Neural crest cell (in vitro differentiated cells): ENCODE results near the gene CEP104. TPM values are rescaled to one million over a fixed set of nuclear protein-coding genes. Genes with fewer than 3 reads are reported as not detected.

Experiments used
- DNase-seq: peaks from one replicate; pipeline ENCODE4 v3.0.0; 2021; ENCODE audit warnings: low read depth, mixed read lengths, low spot score
- H3K27ac Mint-ChIP-seq: one replicate; pipeline ENCODE4 v1.8.0; 2021; ENCODE audit warnings: mild to moderate bottlenecking, mixed read lengths; ENCODE audit not compliant: unreplicated experiment
- H3K27me3 Mint-ChIP-seq: 2 replicates; pipeline ENCODE4 v1.8.0; 2021; ENCODE audit warnings: low read depth, mild to moderate bottlenecking, mixed read lengths
- H3K36me3 Mint-ChIP-seq: 2 replicates; pipeline ENCODE4 v1.8.0; 2021; ENCODE audit warnings: low read depth, mild to moderate bottlenecking, mixed read lengths
- H3K4me1 Mint-ChIP-seq: 2 replicates; pipeline ENCODE4 v1.8.0; 2021; ENCODE audit warnings: mixed read lengths
- H3K4me3 Mint-ChIP-seq: one replicate; pipeline ENCODE4 v1.8.0; 2021; ENCODE audit warnings: mild to moderate bottlenecking, mixed read lengths
- H3K9me3 Mint-ChIP-seq: 2 replicates; pipeline ENCODE4 v1.8.0; 2021; ENCODE audit warnings: mixed read lengths
- CTCF ChIP-seq: fragments of 200-600 bp; sonication (generic); conservative IDR thresholded peaks from 2 replicates; pipeline ENCODE4 v1.5.0; 2021; ENCODE audit warnings: antibody characterized with exemption, mild to moderate bottlenecking
- total RNA-seq: library from RNA; stranded (reverse); gene quantifications from 2 replicates; pipeline ENCODE4 v1.2.1, GENCODE V29; 2021

Gene CEP104
- total RNA-seq, 1 donor from 2014 or later, result 36.2 TPM

DNA sequence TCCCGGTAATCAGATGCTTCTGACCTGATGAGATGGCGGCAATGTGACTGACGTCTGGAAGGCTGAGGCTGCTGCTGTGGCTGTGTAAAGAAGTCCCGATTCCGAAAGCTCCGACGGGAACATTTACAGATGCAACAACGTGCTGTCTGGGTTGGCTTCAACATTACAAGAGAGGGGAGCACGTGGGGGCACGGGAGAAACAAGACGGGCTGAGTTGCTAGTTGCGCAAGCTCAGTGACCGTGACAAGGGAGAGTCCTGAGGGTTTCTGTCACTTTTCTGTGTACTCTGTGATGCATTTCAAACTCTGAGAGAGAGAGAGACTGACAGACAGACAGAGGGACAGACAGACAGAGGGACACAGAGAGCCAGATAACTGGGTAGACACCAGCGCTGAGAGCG is 35.1 kb downstream of the CEP104 start:
- no peak for TF ChIP-seq CTCF

DNA sequence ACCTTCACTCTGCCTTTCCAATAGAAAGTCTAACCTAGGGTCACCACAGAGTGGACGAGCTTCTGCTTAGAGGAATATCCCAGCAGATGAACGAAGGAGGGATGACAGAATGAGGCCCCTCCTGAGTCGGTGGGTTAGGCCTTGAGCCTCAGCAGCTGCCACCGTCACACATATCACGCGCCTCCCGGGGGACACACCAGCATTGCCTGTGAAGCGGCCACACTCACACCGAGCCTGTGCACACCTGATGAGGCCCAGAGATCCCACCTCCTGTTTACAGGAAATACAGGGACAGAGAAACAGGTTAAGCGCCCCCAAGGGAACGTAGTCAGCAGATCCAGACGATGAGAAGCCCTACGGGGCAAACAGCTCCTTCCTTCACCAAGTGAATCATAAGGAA is 35.6 kb downstream of the CEP104 start:
- Mint-ChIP-seq H3K27ac (no peak overlapping the region), H3K36me3 (peaks cover 3% of the 10 kb centered on the region), H3K4me3 (no peak overlapping the region), H3K27me3 (no peaks in the 10 kb centered on the region), H3K9me3 (no peaks in the 10 kb centered on the region), H3K4me1 (no peaks in the 10 kb centered on the region)
- DNase-seq, result no peak
- no peak for TF ChIP-seq CTCF

More for the DNA sequence above, 35.1 kb downstream of the CEP104 start:
- Mint-ChIP-seq H3K27ac (no peak overlapping the region), H3K9me3 (no peaks in the 10 kb centered on the region), H3K4me1 (no peaks in the 10 kb centered on the region), H3K4me3 (no peak overlapping the region), H3K27me3 (no peaks in the 10 kb centered on the region), H3K36me3 (peaks cover 3% of the 10 kb centered on the region)
- DNase-seq, result no peak

GRCh38 chr1:3821004-3821403 is 36.0 kb downstream of the CEP104 start:
- TF ChIP-seq CTCF, result no peak
- no peak for DNase-seq
- Mint-ChIP-seq H3K4me1 (no peaks in the 10 kb centered on the region), H3K27me3 (no peaks in the 10 kb centered on the region), H3K27ac (no peak overlapping the region), H3K9me3 (no peaks in the 10 kb centered on the region), H3K4me3 (no peak overlapping the region), H3K36me3 (peaks cover 3% of the 10 kb centered on the region)

GRCh38 chr1:3820316-3820715 is 36.7 kb downstream of the CEP104 start:
- TF ChIP-seq CTCF, result no peak
- Mint-ChIP-seq H3K27ac (no peak overlapping the region), H3K4me3 (no peak overlapping the region), H3K27me3 (no peaks in the 10 kb centered on the region), H3K9me3 (no peaks in the 10 kb centered on the region), H3K36me3 (peaks cover 3% of the 10 kb centered on the region), H3K4me1 (no peaks in the 10 kb centered on the region)
- no peak for DNase-seq

GRCh38 chr1:3819771-3820200 is 37.2 kb downstream of the CEP104 start:
- no peak overlapping the region for H3K27ac Mint-ChIP-seq
- no peaks in the 10 kb centered on the region for H3K4me1 Mint-ChIP-seq
- TF ChIP-seq CTCF, result no peak
- H3K4me3 Mint-ChIP-seq, result no peak overlapping the region
- no peaks in the 10 kb centered on the region for H3K27me3 Mint-ChIP-seq
- no peaks in the 10 kb centered on the region for H3K9me3 Mint-ChIP-seq
- peaks cover 3% of the 10 kb centered on the region for H3K36me3 Mint-ChIP-seq
- DNase-seq, result no peak
